DMS 273 treated with DMSO at 0.1 percent for 48 hours (cell line): Measurements from ENCODE around the gene CEP295NL.
"Not testable (repeated sequence)": the region's sequence is repeated elsewhere in the genome, so short reads cannot be mapped to it uniquely, and the experiment has no call there.

Source experiments
- DNase-seq: peaks from one replicate; lab custom pipeline; 2025; lab: John Stamatoyannopoulos, UW

CEP295NL gene

GRCh38 chr17:78929908-78930775 is 27.1 kb upstream of the CEP295NL start:
- DNase-seq: no peak

GRCh38 chr17:78925662-78926555 is 22.9 kb upstream of the CEP295NL start:
- no peak for DNase-seq

GRCh38 chr17:78925234-78925633 is 22.2 kb upstream of the CEP295NL start, which contains the start of gene TIMP2:
Gene TIMP2 (minus strand): TSS chr17:78925387. CDS start chr17:78925088, 299 bp downstream.
- peak; percentile 47 for DNase-seq

- DNase-seq: no peak
These were observed 21.6 kb upstream of the CEP295NL start for GRCh38 chr17:78924481-78925151.

- no peak for DNase-seq
These were observed 20.9 kb upstream of the CEP295NL start for GRCh38 chr17:78923660-78924453.

- no peak for DNase-seq
These were observed 20.0 kb upstream of the CEP295NL start for GRCh38 chr17:78922816-78923498.

GRCh38 chr17:78921437-78921971 is 18.5 kb upstream of the CEP295NL start:
- no peak for DNase-seq

- no peak for DNase-seq
These were observed 17.5 kb upstream of the CEP295NL start for GRCh38 chr17:78920528-78920927.

- no peak for DNase-seq
These were observed 17.0 kb upstream of the CEP295NL start for GRCh38 chr17:78919861-78920450.

- no peak for DNase-seq
These were observed 16.0 kb upstream of the CEP295NL start for GRCh38 chr17:78918979-78919378.

GRCh38 chr17:78917451-78918275 is 14.7 kb upstream of the CEP295NL start:
- DNase-seq: no peak

GRCh38 chr17:78915872-78916632 is 13.1 kb upstream of the CEP295NL start:
- DNase-seq: no peak

GRCh38 chr17:78913115-78913514 is 10.1 kb upstream of the CEP295NL start:
- no peak for DNase-seq

- DNase-seq: no peak
These were observed 9.1 kb upstream of the CEP295NL start for GRCh38 chr17:78912082-78912481.

GRCh38 chr17:78911543-78911942 is 8.5 kb upstream of the CEP295NL start:
- not testable (repeated sequence) for DNase-seq

- no peak for DNase-seq
These were observed 7.7 kb upstream of the CEP295NL start for GRCh38 chr17:78910497-78911284.

GRCh38 chr17:78908426-78908825 is 5.4 kb upstream of the CEP295NL start:
- no peak for DNase-seq

GRCh38 chr17:78905541-78905940 is 2.5 kb upstream of the CEP295NL start:
- no peak for DNase-seq
